Naive thymus-derived CD4-positive, alpha-beta T cell (primary cell): ENCODE data around the gene OPA3. TPM values are rescaled to one million over a fixed set of nuclear protein-coding genes. Genes with fewer than 3 reads are reported as not detected.

ENCODE experiments used
- ATAC-seq: fragments of 150-1000 bp; cut with Tn5 transposase; 2 replicates; pipeline ENCODE4 v1.10.0; 2021; ENCODE audit warnings: mild to moderate bottlenecking, moderate library complexity
- CTCF ChIA-PET: fragments of 350-600 bp; sonication (Branson Sonifier 250); formaldehyde crosslinking; loops from one replicate; lab custom pipeline; 2021; ENCODE audit warnings: antibody characterized with exemption; lab: Charles Lee
- POLR2A ChIA-PET: fragments of 350-600 bp; sonication (Branson Sonifier 250); formaldehyde crosslinking; loops from one replicate; lab custom pipeline; 2021; ENCODE audit warnings: antibody characterized with exemption, inconsistent platforms; lab: Charles Lee
- DNase-seq, 9 donors: peaks; one replicate each; pipeline versions ENCODE4 v3.0.0 to v3.0.0-alpha.2; 2020 to 2022; ENCODE audit warnings: mixed read lengths in 1 of 9
- H3K27ac ChIP-seq: one replicate; pipeline ENCODE4 v1.7.0; 2013; ENCODE audit warnings: mild to moderate bottlenecking, low read depth, low read length, moderate library complexity
- H3K27me3 ChIP-seq, 2 donors: one replicate each; pipeline ENCODE4 v1.7.0; 2013; ENCODE audit warnings: low read length in 2 of 2, mild to moderate bottlenecking in 2 of 2, moderate library complexity in 2 of 2; ENCODE audit not compliant: control insufficient read depth in 2 of 2, insufficient read depth in 2 of 2
- H3K36me3 ChIP-seq, 3 experiments: 1 replicate in 2 of 3; 2 replicates in 1 of 3; pipeline ENCODE4 v1.7.0; 2013; ENCODE audit warnings: low read length in 3 of 3, mild to moderate bottlenecking in 3 of 3, moderate library complexity in 1 of 3; ENCODE audit not compliant: insufficient read depth in 3 of 3, control insufficient read depth in 2 of 3
- H3K4me1 ChIP-seq, 2 donors: one replicate each; pipeline ENCODE4 v1.7.0; 2013; ENCODE audit warnings: low read length in 2 of 2, mild to moderate bottlenecking in 2 of 2, moderate library complexity in 1 of 2; ENCODE audit not compliant: control insufficient read depth in 2 of 2, insufficient read depth in 2 of 2
- H3K4me3 ChIP-seq: 2 replicates; pipeline ENCODE4 v1.7.0; 2013; ENCODE audit warnings: mild to moderate bottlenecking, low read length
- H3K9me3 ChIP-seq, 3 experiments: 1 replicate in 2 of 3; 2 replicates in 1 of 3; pipeline ENCODE4 v1.7.0; 2013; ENCODE audit warnings: low read length in 3 of 3; ENCODE audit not compliant: control insufficient read depth in 2 of 3
- H3K27ac Mint-ChIP-seq, 9 donors: one replicate each; pipeline ENCODE4 v1.8.0; 2020 to 2022; ENCODE audit warnings: mixed read lengths in 9 of 9, mild to moderate bottlenecking in 8 of 9, moderate library complexity in 5 of 9, inconsistent platforms in 2 of 9
- H3K27me3 Mint-ChIP-seq, 5 donors: one replicate each; pipeline ENCODE4 v1.8.0; 2021 to 2022; ENCODE audit warnings: mixed read lengths in 5 of 5, mild to moderate bottlenecking in 1 of 5
- H3K36me3 Mint-ChIP-seq, 5 donors: one replicate each; pipeline ENCODE4 v1.8.0; 2020 to 2022; ENCODE audit warnings: mixed read lengths in 5 of 5, mild to moderate bottlenecking in 3 of 5, inconsistent platforms in 1 of 5
- H3K4me1 Mint-ChIP-seq, 7 donors: one replicate each; pipeline ENCODE4 v1.8.0; 2020 to 2022; ENCODE audit warnings: mixed read lengths in 7 of 7, mild to moderate bottlenecking in 3 of 7, inconsistent platforms in 1 of 7
- H3K4me3 Mint-ChIP-seq, 10 donors: one replicate each; pipeline ENCODE4 v1.8.0; 2020 to 2022; ENCODE audit warnings: mild to moderate bottlenecking in 10 of 10, mixed read lengths in 10 of 10, moderate library complexity in 6 of 10, inconsistent platforms in 2 of 10
- H3K9me3 Mint-ChIP-seq, 11 donors: one replicate each; pipeline ENCODE4 v1.8.0; 2020 to 2022; ENCODE audit warnings: mixed read lengths in 11 of 11, mild to moderate bottlenecking in 4 of 11, inconsistent platforms in 1 of 11, moderate library complexity in 1 of 11
- intact Hi-C, 2 donors: fragments of 100-400 bp; cut with micrococcal nuclease; formaldehyde crosslinking; loops; one replicate each; pipeline ENCODE4 v1.15.1; 2023
- polyA plus RNA-seq, 2 donors: library from polyadenylated mRNA; unstranded; fragments of 300-500 nt; fragmentation: Illumina TruSeq; gene quantifications; one replicate each; pipeline ENCODE4 v1.2.3, GENCODE V29; 2021
- total RNA-seq, 6 experiments: library from RNA in 5 of 6; stranded (reverse) in 5 of 6; gene quantifications; 1 replicate in 5 of 6; 2 replicates in 1 of 6; pipeline ENCODE4 v1.2.3 and lab custom pipeline; 2021 to 2026

Gene OPA3
- total and polyA plus RNA-seq, 7 experiments from 2014 or later: 7.8 to 26.1 (median 9.1) TPM

GRCh38 chr19:45478454-45479238 lies 106.0 kb downstream of the OPA3 start:
- intact Hi-C loops: loop anchor here (1.0 to 5.0 kb wide), 10 partner anchors 9 to 731 kb away; partner anchors contain the start of genes BCL3 (in 1 of the 2), POLR1G (in 1 of the 2), PPP1R13L (in 1 of the 2) and RTN2 (in 1 of the 2)
- Histone ChIP-seq H3K9me3 (no peaks in the 10 kb centered on the region), H3K27ac (peak overlapping the region; percentile 94), H3K4me1 (peaks cover 7 to 11% of the 10 kb centered on the region in 2 donors), H3K4me3 (peak overlapping the region; percentile 78), H3K36me3 (no peaks in the 10 kb centered on the region), H3K27me3 (no peaks in the 10 kb centered on the region)
- DNase-seq (peak; percentile 77 to 94 (median 91)), ATAC-seq (peak; percentile 62)
- Mint-ChIP-seq H3K27me3 (peaks cover 0 to 38% (median 6%) of the 10 kb centered on the region in 5 donors), H3K27ac (peak overlapping the region; percentile 95 to 100 (median 99)), H3K4me1 (peaks cover 23 to 43% (median 33%) of the 10 kb centered on the region in 7 donors), H3K36me3 (peaks cover 0 to 1% (median 0%) of the 10 kb centered on the region in 5 donors), H3K4me3 (peak overlapping the region; percentile 62 to 96 (median 79)), H3K9me3 (peaks cover 0 to 52% (median 0%) of the 10 kb centered on the region in 11 donors)
- ChIA-PET CTCF (interaction anchor here (0.8 to 9.4 kb wide), 23 partner anchors 9 to 352 kb away, joined by 3 to 217 read pairs (median 5); partner anchors contain the start of genes FOSB, PPM1N, PPP1R13L and RTN2), POLR2A (interaction anchor here (0.6 to 4.5 kb wide), 16 partner anchors 8 to 165 kb away, joined by 3 to 64 read pairs (median 4); partner anchors contain the start of gene FOSB)

- Histone ChIP-seq H3K27ac (peak overlapping the region; percentile 94), H3K36me3 (no peaks in the 10 kb centered on the region), H3K9me3 (no peaks in the 10 kb centered on the region), H3K4me1 (peaks cover 7 to 11% of the 10 kb centered on the region in 2 donors), H3K27me3 (no peaks in the 10 kb centered on the region), H3K4me3 (peak overlapping the region; percentile 78)
- no peak for ATAC-seq
- peak in 1 of 9 donors; percentile 53 for DNase-seq
- CTCF ChIA-PET: interaction anchor here (0.8 to 9.4 kb wide), 20 partner anchors 9 to 352 kb away, joined by 3 to 217 read pairs (median 6); partner anchors contain the start of genes FOSB and PPP1R13L
- peaks cover under 1 to 43% (median 8%) of the 10 kb centered on the region in 5 donors for H3K27me3 Mint-ChIP-seq
- H3K36me3 Mint-ChIP-seq: peaks cover 0 to 1% (median 0%) of the 10 kb centered on the region in 5 donors
- peak overlapping the region; percentile 62 to 96 (median 79) for H3K4me3 Mint-ChIP-seq
- peak overlapping the region; percentile 95 to 100 (median 99) for H3K27ac Mint-ChIP-seq
- intact Hi-C loops: loop anchor here (1.0 to 5.0 kb wide), 10 partner anchors 9 to 731 kb away; partner anchors contain the start of genes BCL3 (in 1 of the 2), POLR1G (in 1 of the 2), PPP1R13L (in 1 of the 2) and RTN2 (in 1 of the 2)
- POLR2A ChIA-PET: interaction anchor here (0.6 to 4.5 kb wide), 11 partner anchors 9 to 166 kb away, joined by 3 to 64 read pairs (median 4); partner anchors contain the start of gene FOSB
- peaks cover 24 to 47% (median 33%) of the 10 kb centered on the region in 7 donors for H3K4me1 Mint-ChIP-seq
- peaks cover 0 to 58% (median 0%) of the 10 kb centered on the region in 11 donors for H3K9me3 Mint-ChIP-seq
Observed at GRCh38 chr19:45477713-45478453, 106.7 kb downstream of the OPA3 start.

Other genes starting within 250 kb of the OPA3 start
- gene KLC3, start 244.1 kb downstream of the OPA3 start, total RNA-seq: not detected
- gene KLC3, start 244.1 kb downstream of the OPA3 start, polyA plus RNA-seq: under 1 TPM in 1 of 2 donors, not detected in 1; 0.18 TPM
- gene ERCC2, start 214.2 kb downstream of the OPA3 start, total RNA-seq: 10 to 100 TPM; 14.4 to 25.1 (median 19.2) TPM
- gene ERCC2, start 214.2 kb downstream of the OPA3 start, polyA plus RNA-seq: 1 to 10 TPM; 4.4 to 6.0 TPM
- gene PPP1R13L, start 179.7 kb downstream of the OPA3 start, total RNA-seq: 10 to 100 TPM in 3 of 5 experiments, 1 to 10 TPM in 2; 2.9 to 24.4 (median 11.1) TPM
- gene PPP1R13L, start 179.7 kb downstream of the OPA3 start, polyA plus RNA-seq: under 1 TPM; 0.56 to 0.61 TPM
- gene POLR1G, start 178.2 kb downstream of the OPA3 start, total RNA-seq: 1 to 10 TPM in 4 of 5 experiments, under 1 TPM in 1; 0.45 to 8.2 (median 4.7) TPM
- gene POLR1G, start 178.2 kb downstream of the OPA3 start, polyA plus RNA-seq: 1 to 10 TPM; 5.1 to 5.4 TPM
- gene ERCC1, start 160.9 kb downstream of the OPA3 start, total RNA-seq: 10 to 100 TPM; 45.1 to 88.2 (median 53.4) TPM
- 10 to 100 TPM; 31.7 to 32.7 TPM for gene ERCC1, start 160.9 kb downstream of the OPA3 start, polyA plus RNA-seq
- 1,000 to 10,000 TPM in 1 of 5 experiments, 100 to 1,000 TPM in 1, 10 to 100 TPM in 2, 1 to 10 TPM in 1; 2.1 to 1,925 (median 22.8) TPM for gene FOSB, start 116.8 kb downstream of the OPA3 start, total RNA-seq
- gene FOSB, start 116.8 kb downstream of the OPA3 start, polyA plus RNA-seq: 1 to 10 TPM; 3.0 to 5.3 TPM
- gene RTN2, start 87.8 kb downstream of the OPA3 start, total RNA-seq: 1 to 10 TPM in 4 of 5 experiments, under 1 TPM in 1; 0.86 to 3.1 (median 2.4) TPM
- under 1 TPM; 0.30 to 0.37 TPM for gene RTN2, start 87.8 kb downstream of the OPA3 start, polyA plus RNA-seq
- 1 to 10 TPM; 1.3 to 8.5 (median 7.8) TPM for gene PPM1N, start 86.4 kb downstream of the OPA3 start, total RNA-seq
- gene PPM1N, start 86.4 kb downstream of the OPA3 start, polyA plus RNA-seq: 1 to 10 TPM; 2.8 to 4.0 TPM
- 100 to 1,000 TPM in 2 of 5 experiments, 10 to 100 TPM in 3; 71.3 to 206 (median 82.6) TPM for gene VASP, start 77.3 kb downstream of the OPA3 start, total RNA-seq
- 10 to 100 TPM; 27.0 to 39.7 TPM for gene VASP, start 77.3 kb downstream of the OPA3 start, polyA plus RNA-seq
- not detected for gene GPR4, start 17.4 kb upstream of the OPA3 start, total RNA-seq
- not detected for gene GPR4, start 17.4 kb upstream of the OPA3 start, polyA plus RNA-seq
- 100 to 1,000 TPM in 1 of 5 experiments, 10 to 100 TPM in 4; 57.4 to 128 (median 58.6) TPM for gene EML2, start 54.6 kb upstream of the OPA3 start, total RNA-seq
- gene EML2, start 54.6 kb upstream of the OPA3 start, polyA plus RNA-seq: 10 to 100 TPM; 11.3 to 17.5 TPM
- gene GIPR, start 83.4 kb upstream of the OPA3 start, total RNA-seq: 1 to 10 TPM; 4.6 to 7.4 (median 6.0) TPM
- gene GIPR, start 83.4 kb upstream of the OPA3 start, polyA plus RNA-seq: under 1 TPM in 1 of 2 donors, not detected in 1; 0.15 TPM
- 100 to 1,000 TPM; 301 to 537 (median 405) TPM for gene SNRPD2, start 107.2 kb upstream of the OPA3 start, total RNA-seq
- gene SNRPD2, start 107.2 kb upstream of the OPA3 start, polyA plus RNA-seq: 1,000 to 10,000 TPM; 1,209 to 1,262 TPM
- 1 to 10 TPM; 6.1 to 8.9 (median 7.9) TPM for gene QPCTL, start 107.9 kb upstream of the OPA3 start, total RNA-seq
- gene QPCTL, start 107.9 kb upstream of the OPA3 start, polyA plus RNA-seq: 1 to 10 TPM; 1.2 to 1.9 TPM
- 10 to 100 TPM; 21.2 to 52.9 (median 36.6) TPM for gene FBXO46, start 146.1 kb upstream of the OPA3 start, total RNA-seq
- gene FBXO46, start 146.1 kb upstream of the OPA3 start, polyA plus RNA-seq: 10 to 100 TPM; 11.1 to 17.5 TPM
- gene MEIOSIN, start 148.6 kb upstream of the OPA3 start, total RNA-seq: not detected
- not detected for gene MEIOSIN, start 148.6 kb upstream of the OPA3 start, polyA plus RNA-seq
- gene SIX5, start 184.4 kb upstream of the OPA3 start, total RNA-seq: 1 to 10 TPM in 4 of 5 experiments, under 1 TPM in 1; 0.92 to 2.3 (median 1.1) TPM
- gene SIX5, start 184.4 kb upstream of the OPA3 start, polyA plus RNA-seq: under 1 TPM; 0.15 to 0.17 TPM
- 10 to 100 TPM; 15.0 to 33.9 (median 25.2) TPM for gene DMPK, start 197.7 kb upstream of the OPA3 start, total RNA-seq
- 1 to 10 TPM in 1 of 2 donors, under 1 TPM in 1; 0.20 to 1.8 TPM for gene DMPK, start 197.7 kb upstream of the OPA3 start, polyA plus RNA-seq
- gene DMWD, start 208.0 kb upstream of the OPA3 start, total RNA-seq: 10 to 100 TPM; 18.7 to 43.2 (median 35.4) TPM
- gene DMWD, start 208.0 kb upstream of the OPA3 start, polyA plus RNA-seq: 1 to 10 TPM; 3.7 to 7.2 TPM
- under 1 TPM; 0.20 to 0.78 (median 0.56) TPM for gene RSPH6A, start 230.5 kb upstream of the OPA3 start, total RNA-seq
- not detected for gene RSPH6A, start 230.5 kb upstream of the OPA3 start, polyA plus RNA-seq